ENCODE data around the gene DNAH10.
"Not testable (repeated sequence)": the region's sequence is repeated elsewhere in the genome, so short reads cannot be mapped to it uniquely, and the experiment has no call there.

Gene DNAH10

DNA sequence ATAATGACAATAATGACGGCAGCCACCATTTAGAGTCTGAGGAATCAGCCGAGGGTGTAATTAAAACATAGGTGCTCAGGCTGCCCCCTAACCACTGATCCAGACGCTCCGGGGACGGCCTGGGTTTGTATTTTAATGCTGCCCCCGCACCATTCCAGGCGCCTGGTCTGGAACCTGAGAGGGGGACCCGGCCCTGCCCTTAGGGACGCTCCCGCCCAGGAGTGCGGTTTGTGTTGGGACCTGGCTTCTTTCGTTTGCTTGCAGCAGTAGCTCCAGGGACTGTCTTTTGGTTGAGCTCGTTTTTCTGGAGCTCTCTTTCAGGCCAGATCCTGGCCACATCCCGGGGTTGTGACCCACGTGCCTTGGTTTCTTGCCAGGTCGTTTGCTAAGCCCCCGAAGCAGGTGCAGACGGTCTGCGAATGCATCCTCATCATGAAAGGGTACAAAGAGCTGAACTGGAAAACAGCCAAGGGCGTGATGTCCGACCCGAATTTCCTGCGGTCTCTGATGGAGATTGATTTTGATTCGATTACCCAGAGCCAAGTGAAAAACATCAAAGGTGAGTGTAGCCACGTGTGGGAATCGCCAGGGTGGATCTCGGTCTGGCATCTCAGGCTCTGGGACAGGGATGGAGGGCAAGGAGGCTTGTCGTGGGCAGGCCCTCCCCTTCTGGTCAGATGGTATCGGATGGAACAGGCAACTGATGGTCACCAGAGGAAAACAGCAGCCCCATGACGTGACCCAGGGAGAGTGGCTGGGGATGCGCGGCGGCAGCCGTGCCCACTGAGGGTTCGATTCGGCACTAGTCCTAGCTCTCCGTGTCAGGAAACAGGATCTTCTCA lies 147.0 kb downstream of the DNAH10 start:
- H3K4me3 ChIP-seq (ENCODE audit: low read depth, low read length) = no peak overlapping the region
- no peak for DNase-seq (ENCODE audit: low read depth)
- TF ChIP-seq, protein P1, sequence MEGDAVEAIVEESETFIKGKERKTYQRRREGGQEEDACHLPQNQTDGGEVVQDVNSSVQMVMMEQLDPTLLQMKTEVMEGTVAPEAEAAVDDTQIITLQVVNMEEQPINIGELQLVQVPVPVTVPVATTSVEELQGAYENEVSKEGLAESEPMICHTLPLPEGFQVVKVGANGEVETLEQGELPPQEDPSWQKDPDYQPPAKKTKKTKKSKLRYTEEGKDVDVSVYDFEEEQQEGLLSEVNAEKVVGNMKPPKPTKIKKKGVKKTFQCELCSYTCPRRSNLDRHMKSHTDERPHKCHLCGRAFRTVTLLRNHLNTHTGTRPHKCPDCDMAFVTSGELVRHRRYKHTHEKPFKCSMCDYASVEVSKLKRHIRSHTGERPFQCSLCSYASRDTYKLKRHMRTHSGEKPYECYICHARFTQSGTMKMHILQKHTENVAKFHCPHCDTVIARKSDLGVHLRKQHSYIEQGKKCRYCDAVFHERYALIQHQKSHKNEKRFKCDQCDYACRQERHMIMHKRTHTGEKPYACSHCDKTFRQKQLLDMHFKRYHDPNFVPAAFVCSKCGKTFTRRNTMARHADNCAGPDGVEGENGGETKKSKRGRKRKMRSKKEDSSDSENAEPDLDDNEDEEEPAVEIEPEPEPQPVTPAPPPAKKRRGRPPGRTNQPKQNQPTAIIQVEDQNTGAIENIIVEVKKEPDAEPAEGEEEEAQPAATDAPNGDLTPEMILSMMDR (IDR thresholded peaks at IDR 0.05; ENCODE audit: low read depth, low read length, missing control alignments) = no peak

DNA sequence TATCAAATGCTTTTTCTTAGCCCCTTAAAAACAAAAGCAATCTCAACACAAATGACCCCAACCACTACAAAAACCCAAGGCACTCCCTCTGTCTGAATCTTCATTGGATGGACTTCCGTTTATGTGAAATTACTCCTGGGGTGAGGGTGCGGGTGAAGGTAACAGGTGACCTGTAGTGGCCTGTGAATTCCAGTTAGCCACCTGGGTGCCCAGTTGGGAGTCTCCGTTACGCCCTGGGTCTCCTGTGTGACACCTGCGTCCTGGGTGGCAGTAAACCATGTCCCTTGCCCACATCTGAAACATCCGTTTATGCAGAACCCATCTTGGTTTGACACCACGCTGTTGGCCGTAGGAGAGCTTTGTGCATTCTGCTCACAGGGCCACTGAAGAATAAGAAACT lies 148.0 kb downstream of the DNAH10 start:
- H3K4me3 ChIP-seq (ENCODE audit: low read depth, low read length) = no peak overlapping the region
- TF ChIP-seq, protein P1 (IDR thresholded peaks at IDR 0.05; ENCODE audit: low read depth, low read length, missing control alignments) = no peak
- DNase-seq (ENCODE audit: low read depth) = no peak

DNA sequence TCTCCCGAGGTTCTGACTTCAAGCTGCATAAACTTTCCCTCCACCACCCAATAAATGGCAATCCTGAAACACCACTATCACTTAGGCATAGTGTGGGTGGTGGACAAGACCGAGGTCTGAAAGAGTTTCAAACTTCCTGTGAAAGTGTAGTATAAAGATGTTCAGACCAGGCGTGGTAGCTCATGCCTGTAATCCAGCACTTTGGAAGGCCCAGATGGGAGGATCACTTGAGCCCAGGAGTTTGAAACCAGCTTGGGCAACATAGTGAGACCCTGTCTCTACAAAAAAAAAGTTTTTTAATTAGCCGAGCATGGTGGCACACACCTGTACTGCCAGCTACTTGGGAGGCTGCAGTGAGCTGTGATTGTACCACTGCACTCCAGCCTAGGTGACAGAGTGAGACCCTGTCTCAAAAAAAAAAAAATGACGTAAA lies 148.7 kb downstream of the DNAH10 start:
- DNase-seq (ENCODE audit: low read depth) = no peak
- TF ChIP-seq, protein P1 (IDR thresholded peaks at IDR 0.05; ENCODE audit: low read depth, low read length, missing control alignments) = no peak
- no peak overlapping the region for H3K4me3 ChIP-seq (ENCODE audit: low read depth, low read length)

DNA sequence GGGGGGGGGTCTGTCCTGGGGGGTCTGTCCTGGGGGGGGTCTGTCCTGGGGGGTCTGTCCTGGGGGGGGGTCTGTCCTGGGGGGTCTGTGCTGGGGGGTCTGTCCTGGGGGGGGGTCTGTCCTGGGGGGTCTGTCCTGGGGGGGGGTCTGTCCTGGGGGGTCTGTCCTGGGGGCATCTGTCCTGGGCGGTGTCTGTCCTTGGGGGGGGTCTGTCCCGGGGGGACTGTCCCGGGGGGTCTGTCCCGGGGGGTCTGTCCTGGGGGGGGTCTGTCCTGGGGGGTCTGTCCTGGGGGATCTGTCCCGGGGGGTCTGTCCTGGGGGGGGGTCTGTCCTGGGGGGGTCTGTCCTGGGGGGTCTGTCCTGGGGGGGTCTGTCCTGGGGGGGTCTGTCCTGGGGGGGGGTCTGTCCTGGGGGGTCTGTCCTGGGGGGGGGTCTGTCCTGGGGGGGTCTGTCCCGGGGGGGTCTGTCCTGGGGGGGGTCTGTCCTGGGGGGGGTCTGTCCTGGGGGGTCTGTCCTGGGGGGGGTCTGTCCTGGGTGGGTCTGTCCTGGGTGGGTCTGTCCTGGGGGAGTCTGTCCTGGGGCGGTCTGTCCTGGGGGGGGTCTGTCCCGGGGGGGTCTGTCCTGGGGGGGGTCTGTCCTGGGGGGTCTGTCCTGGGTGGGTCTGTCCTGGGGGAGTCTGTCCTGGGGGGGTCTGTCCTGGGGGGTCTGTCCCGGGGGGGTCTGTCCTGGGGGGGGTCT lies 149.7 kb downstream of the DNAH10 start:
- not testable (repeated sequence) for DNase-seq (ENCODE audit: low read depth); H3K4me3 ChIP-seq (ENCODE audit: low read depth, low read length)

DNA sequence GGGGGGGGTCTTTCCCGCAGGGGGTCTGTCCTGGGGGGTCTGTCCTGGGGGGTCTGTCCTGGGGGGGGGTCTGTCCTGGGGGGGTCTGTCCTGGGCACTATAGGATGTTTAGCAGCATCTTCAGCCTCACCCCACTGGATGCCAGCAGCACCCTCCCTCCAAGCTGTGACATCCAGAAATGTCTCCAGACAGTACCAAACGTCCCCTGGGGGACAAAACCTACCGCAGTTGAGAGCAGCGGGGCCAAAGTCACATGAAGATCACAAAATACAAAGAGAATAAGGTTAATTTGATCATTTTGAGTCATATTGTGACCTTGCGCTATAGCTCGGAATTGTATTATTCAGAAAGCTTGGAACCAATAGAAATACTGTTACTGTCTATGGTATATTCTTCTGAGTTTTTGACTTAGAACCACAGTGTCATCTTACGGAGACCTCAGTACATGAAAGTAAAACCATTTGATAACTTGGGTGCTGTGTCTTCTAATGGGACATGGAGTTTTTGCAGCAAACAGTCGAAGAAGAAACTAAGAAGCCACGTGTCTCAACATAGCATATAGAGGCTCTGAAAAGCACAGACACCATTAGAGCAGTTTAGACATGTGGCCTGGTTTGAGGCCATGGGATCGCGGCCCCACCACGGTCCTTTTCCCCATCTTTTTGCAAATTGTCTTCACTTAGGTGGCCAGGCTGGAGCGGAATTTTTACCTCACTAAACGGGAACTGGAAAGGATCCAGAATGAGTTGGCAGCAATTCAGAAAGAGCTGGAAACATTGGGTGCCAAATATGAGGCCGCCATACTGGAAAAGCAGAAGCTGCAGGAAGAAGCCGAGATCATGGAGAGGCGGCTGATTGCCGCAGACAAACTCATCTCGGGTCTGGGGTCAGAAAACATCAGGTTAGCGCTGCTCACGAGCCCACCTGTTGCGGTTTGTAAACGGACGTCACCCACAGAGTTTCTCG lies 150.6 kb downstream of the DNAH10 start:
- TF ChIP-seq, protein P1 (IDR thresholded peaks at IDR 0.05; ENCODE audit: low read depth, low read length, missing control alignments) = no peak
- H3K4me3 ChIP-seq (ENCODE audit: low read depth, low read length) = no peak overlapping the region
- no peak for DNase-seq (ENCODE audit: low read depth)

DNA sequence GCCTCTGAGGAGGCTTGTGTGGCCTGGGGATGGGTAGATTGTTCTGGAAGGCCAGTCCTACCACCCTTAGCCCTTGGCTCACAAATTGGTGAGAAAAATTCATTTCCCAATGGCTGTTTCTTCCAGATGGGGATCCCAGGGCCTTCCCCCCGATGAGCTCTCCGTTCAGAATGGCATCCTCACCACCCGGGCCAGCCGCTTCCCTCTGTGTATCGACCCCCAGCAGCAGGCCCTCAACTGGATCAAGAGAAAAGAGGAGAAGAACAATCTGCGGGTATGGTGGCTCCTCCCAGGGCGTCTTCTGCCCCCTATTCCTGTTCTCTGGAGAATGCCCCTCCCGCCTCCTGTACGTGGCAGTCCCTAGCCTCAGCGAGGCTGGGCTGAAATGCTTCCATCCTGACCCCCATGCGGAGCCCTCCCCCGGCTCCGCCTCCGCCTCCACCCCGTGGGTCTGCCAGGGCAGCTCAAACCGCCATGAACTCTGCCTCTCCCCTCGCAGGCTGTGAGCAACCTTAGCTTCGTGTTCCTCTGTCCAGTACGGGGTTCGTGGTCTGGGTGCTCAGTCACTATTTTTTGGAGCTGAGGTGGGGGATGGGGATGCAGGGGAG lies 152.7 kb downstream of the DNAH10 start:
- H3K4me3 ChIP-seq (ENCODE audit: low read depth, low read length) = no peak overlapping the region
- TF ChIP-seq, protein P1 (IDR thresholded peaks at IDR 0.05; ENCODE audit: low read depth, low read length, missing control alignments) = no peak
- DNase-seq (ENCODE audit: low read depth) = no peak

Measured in GM12864 (cell line).